Kidney (tissue), 14 donors: ENCODE results near the gene LRTM1. TPM values are rescaled to one million over a fixed set of nuclear protein-coding genes. Genes with fewer than 3 reads are reported as not detected.

Experiments used
- DNase-seq, 5 donors: peaks; one replicate each; pipeline ENCODE4 v3.0.0-alpha.2; 2013 to 2020
- FAIRE-seq: peaks from 2 replicates; lab custom pipeline; 2012; peaks lifted over from hg19 to GRCh38; lab: Jason Lieb, UNC
- H3K27ac ChIP-seq, 2 donors: one replicate each; pipeline ENCODE4 v1.7.0; 2013; ENCODE audit warnings: low read depth in 2 of 2, low read length in 2 of 2, inconsistent platforms in 1 of 2
- H3K27me3 ChIP-seq: one replicate; pipeline ENCODE4 v1.7.1; 2013; ENCODE audit warnings: low read length, inconsistent platforms; ENCODE audit not compliant: control insufficient read depth, insufficient read depth
- H3K36me3 ChIP-seq, 3 donors: one replicate each; pipeline versions ENCODE4 v1.7.0 to v1.7.1; 2013; ENCODE audit warnings: low read length in 3 of 3, control low read depth in 1 of 3, inconsistent platforms in 1 of 3; ENCODE audit not compliant: insufficient read depth in 3 of 3, control insufficient read depth in 2 of 3
- H3K4me1 ChIP-seq, 3 donors: one replicate each; pipeline versions ENCODE4 v1.7.0 to v1.7.1; 2013; ENCODE audit warnings: low read length in 3 of 3, inconsistent platforms in 1 of 3, low read depth in 1 of 3; ENCODE audit not compliant: control insufficient read depth in 2 of 3, insufficient read depth in 2 of 3
- H3K4me3 ChIP-seq, 3 donors: one replicate each; pipeline versions ENCODE4 v1.7.0 to v1.8.1; 2013; ENCODE audit warnings: low read length in 3 of 3, control low read depth in 1 of 3, inconsistent platforms in 1 of 3
- H3K9ac ChIP-seq, 3 donors: one replicate each; pipeline versions ENCODE4 v1.7.0 to v1.7.1; 2013; ENCODE audit warnings: low read length in 3 of 3, control low read depth in 1 of 3, inconsistent platforms in 1 of 3
- H3K9me3 ChIP-seq, 3 donors: one replicate each; pipeline versions ENCODE4 v1.7.0 to v1.7.1; 2013; ENCODE audit warnings: low read length in 3 of 3, control low read depth in 1 of 3, inconsistent platforms in 1 of 3; ENCODE audit not compliant: control insufficient read depth in 2 of 3, insufficient read depth in 1 of 3
- CTCF ChIP-seq: IDR thresholded peaks from 3 replicates; pipeline ENCODE4 v1.5.1; 2012; ENCODE audit warnings: mild to moderate bottlenecking, moderate library complexity, borderline replicate concordance; ENCODE audit not compliant: insufficient read depth; ENCODE audit errors: extremely low read depth
- intact Hi-C: fragments of 100-400 bp; cut with DNase I; formaldehyde crosslinking; loops from one replicate; pipeline ENCODE4 v1.11.1; 2022
- polyA plus RNA-seq: library from polyadenylated mRNA; stranded (reverse); fragments of 350-450 nt; fragmentation: Illumina TruSeq; extraction: RNeasy Lipid Tissue Mini Kit (QIAGEN cat#74804); gene quantifications from one replicate; pipeline ENCODE4 v1.2.3, GENCODE V29; 2014; ENCODE audit warnings: low read depth, low replicate concordance; ENCODE audit not compliant: insufficient read depth
- total RNA-seq: library from RNA; stranded (reverse); fragmentation: NEBNext Ultra II Directional; extraction: Animal tissue kit (Norgen Biotek cat#: 25700); gene quantifications from one replicate; pipeline ENCODE4 v1.2.1, GENCODE V29; 2021
- donor health status: control.
- donor health status: control.
- donor health status: control.
- donor health status: control.
- donor health status: control.
- donor health status: DM: yes; HTN: yes; CAD: no.
- donor health status: Normal renal cell carcinoma (clear cell type).

The LRTM1 gene
- total and polyA plus RNA-seq, 2 donors from 2014 or later: not detected

GRCh38 chr3:54905261-54905888 lies 22.5 kb downstream of the LRTM1 start:
- Histone ChIP-seq H3K36me3 (no peaks in the 10 kb centered on the region), H3K27ac (no peak overlapping the region), H3K27me3 (no peaks in the 10 kb centered on the region), H3K4me1 (no peaks in the 10 kb centered on the region), H3K9me3 (no peaks in the 10 kb centered on the region), H3K9ac (no peak overlapping the region), H3K4me3 (no peak overlapping the region)
- intact Hi-C loops: no loop called here
- no peak for TF ChIP-seq CTCF
- FAIRE-seq (no peak), DNase-seq (no peak)

GRCh38 chr3:54901906-54902685 lies 25.8 kb downstream of the LRTM1 start:
- no peak overlapping the region for H3K9ac ChIP-seq
- intact Hi-C loops: no loop called here
- no peaks in the 10 kb centered on the region for H3K9me3 ChIP-seq
- no peaks in the 10 kb centered on the region for H3K4me1 ChIP-seq
- H3K27ac ChIP-seq: no peak overlapping the region
- no peak for FAIRE-seq
- no peaks in the 10 kb centered on the region for H3K36me3 ChIP-seq
- no peak for TF ChIP-seq CTCF
- H3K27me3 ChIP-seq: no peaks in the 10 kb centered on the region
- no peak for DNase-seq
- no peak overlapping the region for H3K4me3 ChIP-seq

GRCh38 chr3:54900838-54901591 lies 26.8 kb downstream of the LRTM1 start:
- DNase-seq (peak in 3 of 5 donors; percentile 9 to 33 (median 14)), FAIRE-seq (no peak)
- no peaks in the 10 kb centered on the region for H3K4me1 ChIP-seq
- intact Hi-C loops: no loop called here
- no peak overlapping the region for H3K4me3 ChIP-seq
- no peaks in the 10 kb centered on the region for H3K9me3 ChIP-seq
- H3K36me3 ChIP-seq: no peaks in the 10 kb centered on the region
- H3K27me3 ChIP-seq: no peaks in the 10 kb centered on the region
- H3K27ac ChIP-seq: no peak overlapping the region
- TF ChIP-seq CTCF: no peak
- H3K9ac ChIP-seq: no peak overlapping the region
